Smooth muscle cell (in vitro differentiated cells): ENCODE measurements around the gene FAHD2A. TPM values are rescaled to one million over a fixed set of nuclear protein-coding genes. Genes with fewer than 3 reads are reported as not detected.

Experiments
- DNase-seq: peaks from one replicate; lab custom pipeline; 2025; ENCODE audit not compliant: unreplicated experiment; lab: John Stamatoyannopoulos, UW
- H2AFZ ChIP-seq: fragments of 200-600 bp; sonication (generic); 2 replicates; pipeline ENCODE4 v1.6.0; 2016; ENCODE audit warnings: antibody characterized with exemption, low read depth, mild to moderate bottlenecking
- H3F3A ChIP-seq: fragments of 200-600 bp; sonication (generic); 2 replicates; pipeline ENCODE4 v1.6.0; 2017; ENCODE audit warnings: antibody characterized with exemption, low read depth
- H3K27ac ChIP-seq: fragments of 200-600 bp; sonication (generic); 2 replicates; pipeline ENCODE4 v1.5.1; 2016; ENCODE audit warnings: low read depth, mild to moderate bottlenecking
- H3K27me3 ChIP-seq: fragments of 200-600 bp; sonication (generic); 2 replicates; pipeline ENCODE4 v1.6.1; 2016; ENCODE audit warnings: low read depth, mild to moderate bottlenecking
- H3K36me3 ChIP-seq: fragments of 200-600 bp; sonication (generic); 2 replicates; pipeline ENCODE4 v1.5.1; 2016; ENCODE audit warnings: low read depth
- H3K4me1 ChIP-seq: fragments of 200-600 bp; sonication (generic); 2 replicates; pipeline ENCODE4 v1.5.1; 2016; ENCODE audit warnings: low read depth
- H3K4me2 ChIP-seq: fragments of 200-600 bp; sonication (generic); 2 replicates; pipeline ENCODE4 v1.6.0; 2016; ENCODE audit warnings: mild to moderate bottlenecking
- H3K4me3 ChIP-seq: fragments of 200-600 bp; sonication (generic); 2 replicates; pipeline ENCODE4 v1.5.1; 2016; ENCODE audit warnings: mild to moderate bottlenecking
- H3K79me2 ChIP-seq: fragments of 200-600 bp; sonication (generic); 2 replicates; pipeline ENCODE4 v1.6.0; 2016; ENCODE audit warnings: low read depth, mild to moderate bottlenecking
- H3K9ac ChIP-seq: fragments of 200-600 bp; sonication (generic); 2 replicates; pipeline ENCODE4 v1.6.0; 2016; ENCODE audit warnings: low read depth
- H3K9me3 ChIP-seq: fragments of 200-600 bp; sonication (generic); replicated peaks from 2 replicates; pipeline ENCODE4 v1.5.1; 2016; ENCODE audit warnings: low read depth
- H4K20me1 ChIP-seq: fragments of 200-600 bp; sonication (generic); 2 replicates; pipeline ENCODE4 v1.6.0; 2016; ENCODE audit warnings: low read depth
- CTCF ChIP-seq: fragments of 200-600 bp; sonication (generic); IDR thresholded peaks from 2 replicates; pipeline ENCODE4 v1.5.1; 2017; ENCODE audit warnings: borderline replicate concordance, mild to moderate bottlenecking, antibody characterized with exemption; ENCODE audit not compliant: insufficient read depth, poor library complexity, severe bottlenecking
- WGBS: methylation state at CpG from one replicate; pipeline ENCODE4 v1.1.7; 2016; ENCODE audit warnings: low lambda C conversion rate; 5-methylcytosine and 5-hydroxymethylcytosine counted together
- polyA plus RNA-seq: library from polyadenylated mRNA; unstranded; fragments of >200 nt; fragmentation: Nextera tagmentation; extraction: Ambion mirVana; gene quantifications from 2 replicates; pipeline ENCODE4 v1.2.1, GENCODE V29; 2016
- total RNA-seq: library from RNA; depleted of rRNA; stranded (reverse); fragments of >200 nt; gene quantifications from 2 replicates; pipeline ENCODE4 v1.2.3, GENCODE V29; 2014

The FAHD2A gene
- total and polyA plus RNA-seq, 2 experiments from 2014 or later: 32.2 to 44.6 TPM

GRCh38 chr2:95357717-95358280 is 44.7 kb upstream of the FAHD2A start:
- Histone ChIP-seq H3K4me2 (no peak overlapping the region), H3K36me3 (no peaks in the 10 kb centered on the region), H2AFZ (no peak overlapping the region), H3K4me3 (no peak overlapping the region), H3K9me3 (no peaks in the 10 kb centered on the region), H3K4me1 (no peaks in the 10 kb centered on the region), H3K27me3 (no peaks in the 10 kb centered on the region), H4K20me1 (no peaks in the 10 kb centered on the region), H3F3A (no peaks in the 10 kb centered on the region), H3K9ac (no peak overlapping the region), H3K79me2 (no peaks in the 10 kb centered on the region), H3K27ac (no peak overlapping the region)
- TF ChIP-seq CTCF: no peak
- 88% methylated on average over 6 of the region's 6 CpGs for WGBS
- DNase-seq: no peak

GRCh38 chr2:95359031-95359430 is 43.5 kb upstream of the FAHD2A start:
- H2AFZ ChIP-seq: no peak overlapping the region
- no peak for TF ChIP-seq CTCF
- H3K9me3 ChIP-seq: no peaks in the 10 kb centered on the region
- DNase-seq: no peak
- peak overlapping the region; percentile 16 for H3K4me2 ChIP-seq
- 48% methylated on average over 3 of the region's 3 CpGs for whole genome bisulfite sequencing
- no peaks in the 10 kb centered on the region for H3K36me3 ChIP-seq
- H3K4me1 ChIP-seq: no peaks in the 10 kb centered on the region
- H3K27me3 ChIP-seq: no peaks in the 10 kb centered on the region
- no peaks in the 10 kb centered on the region for H3K79me2 ChIP-seq
- H3K9ac ChIP-seq: no peak overlapping the region
- no peak overlapping the region for H3K4me3 ChIP-seq
- H3K27ac ChIP-seq: no peak overlapping the region
- H3F3A ChIP-seq: no peaks in the 10 kb centered on the region
- no peaks in the 10 kb centered on the region for H4K20me1 ChIP-seq

- Histone ChIP-seq H3K9me3 (no peaks in the 10 kb centered on the region), H3K4me2 (peak overlapping the region; percentile 16), H4K20me1 (no peaks in the 10 kb centered on the region), H3K27me3 (no peaks in the 10 kb centered on the region), H3F3A (no peaks in the 10 kb centered on the region), H3K4me1 (no peaks in the 10 kb centered on the region), H3K4me3 (no peak overlapping the region), H2AFZ (no peak overlapping the region), H3K27ac (no peak overlapping the region), H3K9ac (no peak overlapping the region), H3K36me3 (no peaks in the 10 kb centered on the region), H3K79me2 (no peaks in the 10 kb centered on the region)
- no peak for DNase-seq
- WGBS: 77% methylated on average over 5 of the region's 5 CpGs
- no peak for TF ChIP-seq CTCF
Observed at GRCh38 chr2:95359501-95359930, 43.0 kb upstream of the FAHD2A start.
